ENCODE data around the gene CORO7.

- TF ChIP-seq CTCF (IDR thresholded peaks at IDR 0.05; ENCODE audit: poor library complexity, severe bottlenecking) (no peak), EZH2 (IDR thresholded peaks at IDR 0.05; ENCODE audit: borderline replicate concordance, insufficient read depth, low read length, poor library complexity, severe bottlenecking) (no peak), MXI1 (conservative IDR thresholded peaks at IDR 0.05; ENCODE audit: poor library complexity, severe bottlenecking) (peak; percentile 97), REST (IDR thresholded peaks at IDR 0.05; ENCODE audit: borderline replicate concordance) (peak; percentile 83), TAF1 (IDR thresholded peaks at IDR 0.05; ENCODE audit: low read depth) (peak; percentile 73), POLR2AphosphoS5 (IDR thresholded peaks at IDR 0.05) (peak; percentile 92), RAD21 (conservative IDR thresholded peaks at IDR 0.05) (no peak), EP300 (conservative IDR thresholded peaks at IDR 0.05; ENCODE audit: poor library complexity, severe bottlenecking) (peak; percentile 44)
These were observed 9.1 kb upstream of the CORO7 start, which contains the start of gene DNAJA3 for GRCh38 chr16:4425378-4426020.

Measured in neural cell (in vitro differentiated cells).